ENCODE data around the gene KHDC1.
"Not testable (repeated sequence)": the region's sequence is repeated elsewhere in the genome, so short reads cannot be mapped to it uniquely, and the experiment has no call there.

KHDC1 gene, protein sequence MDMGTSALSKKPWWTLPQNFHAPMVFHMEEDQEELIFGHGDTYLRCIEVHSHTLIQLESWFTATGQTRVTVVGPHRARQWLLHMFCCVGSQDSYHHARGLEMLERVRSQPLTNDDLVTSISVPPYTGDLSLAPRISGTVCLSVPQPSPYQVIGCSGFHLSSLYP

DNA sequence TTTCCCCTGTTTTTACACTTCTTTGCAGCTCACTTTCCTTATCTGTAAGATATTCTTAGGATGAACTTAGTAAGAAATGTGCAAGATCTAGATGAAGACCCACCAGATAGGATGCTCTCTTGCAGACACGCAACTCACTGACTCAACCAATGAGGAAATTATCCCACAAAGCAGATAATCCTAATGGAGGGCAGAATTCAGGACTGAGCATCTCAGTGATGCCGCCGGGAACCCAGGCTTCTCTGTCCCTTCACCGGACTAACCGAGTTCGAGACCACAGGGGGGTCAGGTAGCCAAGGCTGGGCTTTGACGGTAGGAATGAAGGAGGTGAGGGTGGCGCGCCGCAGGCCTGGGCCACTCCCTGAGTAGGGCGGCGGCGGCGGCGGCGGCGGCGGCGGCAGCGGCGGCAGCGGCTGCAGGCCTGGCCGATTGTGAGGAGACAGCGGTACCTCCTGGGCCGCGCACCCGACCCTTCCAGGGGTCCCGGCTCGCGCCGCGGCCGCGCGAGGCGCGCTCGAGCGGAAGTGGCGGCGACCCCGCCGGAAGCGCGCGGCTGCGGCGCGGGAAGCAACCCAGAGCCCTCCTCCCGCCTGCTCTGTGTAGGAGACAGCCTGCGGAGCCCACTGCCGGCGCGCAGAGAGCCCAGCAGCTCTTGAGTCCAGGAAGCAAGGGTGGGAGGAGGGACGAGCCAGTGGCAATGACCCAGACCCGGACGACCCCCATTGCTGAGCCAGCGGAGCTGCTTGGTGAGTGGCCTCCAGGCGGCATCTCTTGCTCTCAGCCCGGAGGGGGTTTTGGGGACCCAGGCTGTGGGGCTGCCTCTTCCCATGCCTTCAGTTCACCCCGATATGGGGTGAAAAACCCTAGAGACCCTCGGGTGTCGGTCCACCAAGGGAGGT lies at the start of gene KHDC1:
TSS of gene KHDC1 (minus strand) at position 526 of the 899 bp plus-strand sequence. CDS start 20,679 bp downstream, outside the sequence.
- no peaks in the 10 kb centered on the region for H3K27me3 ChIP-seq (ENCODE audit: insufficient read depth, poor library complexity, severe bottlenecking)
- peak; percentile 49 for ATAC-seq (ENCODE audit: low read depth)

DNA sequence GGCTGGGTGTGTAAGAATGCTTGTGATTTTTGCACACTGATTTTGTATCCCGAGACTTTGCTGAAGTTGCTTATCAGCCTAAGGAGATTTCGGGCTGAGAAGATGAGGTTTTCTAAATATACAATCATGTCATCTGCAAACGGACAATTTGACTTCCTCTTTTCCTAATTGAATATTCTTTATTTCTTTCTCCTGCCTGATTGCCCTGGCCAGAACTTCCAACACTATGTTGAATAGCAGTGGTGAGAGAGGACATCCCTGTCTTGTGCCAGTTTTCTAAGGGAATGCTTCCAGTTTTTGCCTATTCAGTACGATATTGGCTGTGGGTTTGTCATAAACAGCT lies 47.5 kb upstream of the KHDC1 start:
- not testable (repeated sequence) for DNase-seq (ENCODE audit: low spot score); ATAC-seq (ENCODE audit: low read depth); H3K36me3 ChIP-seq (ENCODE audit: low read depth); H3K4me1 ChIP-seq (ENCODE audit: insufficient read depth, poor library complexity, severe bottlenecking); H3K9me3 ChIP-seq (ENCODE audit: severe bottlenecking); H3K27me3 ChIP-seq (ENCODE audit: insufficient read depth, poor library complexity, severe bottlenecking)
- H3K4me3 ChIP-seq (ENCODE audit: severe bottlenecking), result peak overlapping the region; percentile 53
- TF ChIP-seq, protein P1, sequence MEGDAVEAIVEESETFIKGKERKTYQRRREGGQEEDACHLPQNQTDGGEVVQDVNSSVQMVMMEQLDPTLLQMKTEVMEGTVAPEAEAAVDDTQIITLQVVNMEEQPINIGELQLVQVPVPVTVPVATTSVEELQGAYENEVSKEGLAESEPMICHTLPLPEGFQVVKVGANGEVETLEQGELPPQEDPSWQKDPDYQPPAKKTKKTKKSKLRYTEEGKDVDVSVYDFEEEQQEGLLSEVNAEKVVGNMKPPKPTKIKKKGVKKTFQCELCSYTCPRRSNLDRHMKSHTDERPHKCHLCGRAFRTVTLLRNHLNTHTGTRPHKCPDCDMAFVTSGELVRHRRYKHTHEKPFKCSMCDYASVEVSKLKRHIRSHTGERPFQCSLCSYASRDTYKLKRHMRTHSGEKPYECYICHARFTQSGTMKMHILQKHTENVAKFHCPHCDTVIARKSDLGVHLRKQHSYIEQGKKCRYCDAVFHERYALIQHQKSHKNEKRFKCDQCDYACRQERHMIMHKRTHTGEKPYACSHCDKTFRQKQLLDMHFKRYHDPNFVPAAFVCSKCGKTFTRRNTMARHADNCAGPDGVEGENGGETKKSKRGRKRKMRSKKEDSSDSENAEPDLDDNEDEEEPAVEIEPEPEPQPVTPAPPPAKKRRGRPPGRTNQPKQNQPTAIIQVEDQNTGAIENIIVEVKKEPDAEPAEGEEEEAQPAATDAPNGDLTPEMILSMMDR (IDR thresholded peaks at IDR 0.05; ENCODE audit: poor library complexity, severe bottlenecking), result peak; percentile 44
- peak overlapping the region; percentile 58 for H3K27ac ChIP-seq (ENCODE audit: poor library complexity, severe bottlenecking)

More for the DNA sequence above, at the start of gene KHDC1:
- no peaks in the 10 kb centered on the region for H3K9me3 ChIP-seq (ENCODE audit: severe bottlenecking)
- peak within 1 kb of the TSS; percentile 88 for H3K27ac ChIP-seq (ENCODE audit: poor library complexity, severe bottlenecking)
- peaks cover 24% of the 10 kb centered on the region for H3K36me3 ChIP-seq (ENCODE audit: low read depth)
- H3K4me1 ChIP-seq (ENCODE audit: insufficient read depth, poor library complexity, severe bottlenecking), result peaks cover 26% of the 10 kb centered on the region
- no peak for DNase-seq (ENCODE audit: low spot score)
- TF ChIP-seq, protein P1 (IDR thresholded peaks at IDR 0.05; ENCODE audit: poor library complexity, severe bottlenecking), result no peak
- peak within 1 kb of the TSS; percentile 55 for H3K4me3 ChIP-seq (ENCODE audit: severe bottlenecking)

DNA sequence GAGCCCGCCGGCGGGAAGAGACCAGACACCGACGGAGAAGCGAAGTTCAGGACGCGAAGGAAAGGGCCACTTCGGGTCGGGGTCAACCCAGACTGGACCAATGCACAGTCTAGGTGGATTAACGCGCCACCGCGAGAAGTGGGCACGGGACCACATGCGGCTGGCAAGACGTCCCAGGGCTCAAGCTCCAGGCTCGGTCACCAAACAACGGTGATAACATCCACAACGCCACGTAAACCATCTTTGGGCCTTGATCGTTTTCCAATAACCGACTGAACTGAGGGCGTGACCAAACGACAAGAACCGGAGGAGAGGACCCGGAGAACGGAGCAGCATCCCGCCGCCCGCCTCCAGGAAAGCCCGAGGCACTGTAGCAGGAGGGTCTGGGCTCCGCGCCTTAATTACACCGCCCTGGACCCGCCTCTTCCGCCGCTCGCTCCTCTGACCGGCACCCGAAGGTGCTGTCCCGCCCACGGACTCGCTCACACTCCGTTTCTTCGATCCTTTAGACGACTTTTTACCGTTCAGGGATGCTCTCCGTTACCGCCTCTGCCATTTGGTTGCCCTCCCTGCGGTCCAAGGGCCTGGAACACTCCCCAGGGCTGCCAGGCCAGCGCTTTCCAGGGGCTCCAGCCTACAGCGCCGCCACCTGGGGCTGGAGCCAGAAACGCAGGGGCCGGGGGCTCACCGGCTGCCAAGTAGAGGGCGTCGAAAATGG lies 46.9 kb upstream of the KHDC1 start:
- ATAC-seq (ENCODE audit: low read depth) (peak; percentile 94), DNase-seq (ENCODE audit: low spot score) (peak; percentile 74)
- Histone ChIP-seq H3K27ac (ENCODE audit: poor library complexity, severe bottlenecking) (peak overlapping the region; percentile 58), H3K9me3 (ENCODE audit: severe bottlenecking) (no peaks in the 10 kb centered on the region), H3K4me1 (ENCODE audit: insufficient read depth, poor library complexity, severe bottlenecking) (no peaks in the 10 kb centered on the region), H3K36me3 (ENCODE audit: low read depth) (no peaks in the 10 kb centered on the region), H3K4me3 (ENCODE audit: severe bottlenecking) (peak overlapping the region; percentile 53), H3K27me3 (ENCODE audit: insufficient read depth, poor library complexity, severe bottlenecking) (no peaks in the 10 kb centered on the region)
- TF ChIP-seq, protein P1 (IDR thresholded peaks at IDR 0.05; ENCODE audit: poor library complexity, severe bottlenecking), result peak; percentile 76

DNA sequence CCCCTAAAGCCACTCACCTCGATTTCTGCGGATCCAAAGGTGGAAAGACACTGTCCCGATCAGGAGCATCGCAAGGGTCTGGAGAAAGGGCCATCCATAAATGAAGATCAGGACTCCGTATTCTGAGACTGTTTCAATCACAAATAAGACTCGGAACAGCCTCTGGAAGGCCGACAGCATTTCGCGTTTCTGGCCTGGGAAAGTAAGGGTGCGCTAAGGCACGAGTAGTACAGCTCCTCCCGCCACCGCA lies 46.5 kb upstream of the KHDC1 start:
- TF ChIP-seq, protein P1 (IDR thresholded peaks at IDR 0.05; ENCODE audit: poor library complexity, severe bottlenecking), result no peak
- DNase-seq (ENCODE audit: low spot score), result no peak
- H3K9me3 ChIP-seq (ENCODE audit: severe bottlenecking), result no peaks in the 10 kb centered on the region
- peak overlapping the region; percentile 58 for H3K27ac ChIP-seq (ENCODE audit: poor library complexity, severe bottlenecking)
- H3K4me3 ChIP-seq (ENCODE audit: severe bottlenecking), result peak overlapping the region; percentile 53
- no peaks in the 10 kb centered on the region for H3K4me1 ChIP-seq (ENCODE audit: insufficient read depth, poor library complexity, severe bottlenecking)
- peaks cover 2% of the 10 kb centered on the region; the same call in 1 of the 2 replicates for H3K36me3 ChIP-seq (ENCODE audit: low read depth)
- ATAC-seq (ENCODE audit: low read depth), result no peak; the same call in 2 of the 3 replicates
- no peaks in the 10 kb centered on the region for H3K27me3 ChIP-seq (ENCODE audit: insufficient read depth, poor library complexity, severe bottlenecking)
